HG03457 (cell line): ENCODE results near the gene FOSB.
"Not testable (repeated sequence)": the region's sequence is repeated elsewhere in the genome, so short reads cannot be mapped to it uniquely, and the experiment has no call there.

Source experiments
- ATAC-seq: cut with Tn5 transposase; IDR thresholded peaks from one replicate; pipeline ENCODE4 v1.9.1; 2021; ENCODE audit warnings: moderate number of reproducible peaks; ENCODE audit not compliant: unreplicated experiment

FOSB gene

DNA sequence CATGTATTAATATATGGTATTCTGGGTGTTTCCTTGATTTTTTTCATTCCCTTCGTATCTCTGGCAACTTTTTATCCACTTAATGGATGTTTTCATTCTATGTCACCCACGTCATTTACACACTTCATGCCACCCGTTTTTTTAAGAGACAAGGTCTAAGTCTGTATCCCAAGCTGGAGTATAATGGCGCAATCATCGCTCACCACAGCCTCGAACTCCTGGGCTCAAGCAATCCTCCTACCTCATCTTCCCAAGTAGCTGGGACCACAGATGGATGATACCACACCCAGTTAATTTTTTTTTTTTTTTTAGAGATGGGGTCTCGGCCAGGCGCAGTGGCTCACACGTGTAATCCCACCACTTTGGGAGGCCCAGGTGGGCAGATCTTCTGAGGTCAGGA is 36.1 kb downstream of the FOSB start:
- no peak for ATAC-seq

DNA sequence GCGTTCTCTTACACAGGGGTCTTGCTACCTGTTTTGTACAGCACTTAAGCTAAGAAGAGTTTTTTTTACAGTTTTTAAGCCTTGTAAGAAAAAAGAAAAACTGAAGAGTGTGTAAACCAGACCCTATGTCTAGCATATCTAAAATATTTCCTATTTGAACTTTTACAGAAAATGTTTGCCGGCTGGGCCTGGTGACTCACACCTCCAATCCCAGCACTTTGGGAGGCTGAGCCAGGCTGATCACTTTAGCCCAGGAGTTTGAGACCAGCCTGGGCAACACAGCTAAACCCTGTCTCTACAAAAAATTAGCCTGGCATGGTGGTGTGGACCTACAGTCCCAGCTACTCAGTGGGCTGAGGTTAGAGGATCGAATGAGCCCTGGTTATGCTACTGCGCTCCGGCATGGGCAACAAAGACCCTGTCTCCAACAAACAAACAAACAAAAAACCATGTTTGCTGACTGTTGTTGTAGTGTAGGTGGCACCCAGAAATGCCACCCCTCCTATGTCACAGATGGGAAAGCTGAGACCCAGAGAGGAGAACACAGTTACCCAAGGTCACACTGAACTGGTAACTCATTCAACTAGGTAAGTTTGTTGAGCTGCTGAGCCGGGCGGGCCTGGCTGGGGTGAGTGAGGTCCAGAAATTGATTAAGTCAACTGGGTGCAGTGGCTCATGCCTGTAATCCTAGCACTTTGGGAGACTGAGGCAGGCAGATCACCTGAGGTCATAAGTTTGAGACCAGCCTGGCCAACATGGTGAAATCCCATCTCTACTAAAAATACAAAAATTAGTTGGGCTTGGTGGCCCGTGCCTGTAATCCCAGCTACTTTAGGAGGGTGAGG is 37.6 kb downstream of the FOSB start:
- ATAC-seq = no peak

DNA sequence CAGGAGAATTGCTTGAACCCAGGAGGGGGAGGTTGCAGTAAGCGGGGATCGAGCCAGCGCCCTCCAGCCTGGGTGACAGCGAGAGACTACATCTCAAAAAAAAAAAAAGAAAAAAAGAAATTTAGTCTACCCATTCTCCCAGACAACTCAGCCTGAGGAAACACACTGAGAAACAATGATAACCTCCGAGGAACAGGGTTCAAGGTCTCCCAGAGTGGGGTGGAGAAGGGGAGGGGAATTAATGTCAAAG is 38.1 kb downstream of the FOSB start:
- ATAC-seq = no peak

DNA sequence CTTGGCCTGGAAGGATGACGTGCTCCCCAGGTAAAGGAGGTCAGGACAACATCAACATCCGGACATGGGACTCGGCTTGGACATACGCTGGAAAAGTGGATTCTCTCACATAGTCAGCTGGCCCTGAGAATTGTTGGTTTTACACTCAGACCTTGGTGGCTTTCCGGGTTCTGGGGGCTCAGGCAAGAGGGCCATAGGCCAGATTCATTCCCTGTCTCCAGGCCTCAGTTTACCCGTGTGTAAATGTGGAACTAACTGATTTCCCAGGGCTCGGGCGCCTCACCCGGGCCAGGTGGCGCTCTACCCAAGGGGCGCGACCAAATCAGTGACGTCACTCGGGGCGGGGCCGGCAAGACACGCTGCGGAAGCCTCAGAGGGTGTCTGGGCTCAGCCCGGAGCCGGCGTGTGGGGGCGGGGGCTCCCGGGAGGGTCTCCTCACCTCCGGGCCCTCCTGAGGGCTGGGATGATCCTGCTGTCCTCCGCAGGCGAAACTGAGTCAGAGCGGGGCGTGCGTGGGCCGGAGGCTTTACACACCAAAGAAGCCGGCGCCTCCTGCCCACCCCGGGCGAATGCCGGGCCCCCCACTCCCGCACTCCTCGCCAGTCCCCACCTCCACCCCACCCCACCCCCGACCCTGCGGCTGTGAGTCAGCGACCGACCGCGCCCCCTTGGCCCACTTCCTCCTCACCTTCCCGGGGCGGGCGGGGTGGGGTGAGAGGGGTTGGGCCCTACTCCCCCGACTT is 38.6 kb downstream of the FOSB start:
- no peak for ATAC-seq

DNA sequence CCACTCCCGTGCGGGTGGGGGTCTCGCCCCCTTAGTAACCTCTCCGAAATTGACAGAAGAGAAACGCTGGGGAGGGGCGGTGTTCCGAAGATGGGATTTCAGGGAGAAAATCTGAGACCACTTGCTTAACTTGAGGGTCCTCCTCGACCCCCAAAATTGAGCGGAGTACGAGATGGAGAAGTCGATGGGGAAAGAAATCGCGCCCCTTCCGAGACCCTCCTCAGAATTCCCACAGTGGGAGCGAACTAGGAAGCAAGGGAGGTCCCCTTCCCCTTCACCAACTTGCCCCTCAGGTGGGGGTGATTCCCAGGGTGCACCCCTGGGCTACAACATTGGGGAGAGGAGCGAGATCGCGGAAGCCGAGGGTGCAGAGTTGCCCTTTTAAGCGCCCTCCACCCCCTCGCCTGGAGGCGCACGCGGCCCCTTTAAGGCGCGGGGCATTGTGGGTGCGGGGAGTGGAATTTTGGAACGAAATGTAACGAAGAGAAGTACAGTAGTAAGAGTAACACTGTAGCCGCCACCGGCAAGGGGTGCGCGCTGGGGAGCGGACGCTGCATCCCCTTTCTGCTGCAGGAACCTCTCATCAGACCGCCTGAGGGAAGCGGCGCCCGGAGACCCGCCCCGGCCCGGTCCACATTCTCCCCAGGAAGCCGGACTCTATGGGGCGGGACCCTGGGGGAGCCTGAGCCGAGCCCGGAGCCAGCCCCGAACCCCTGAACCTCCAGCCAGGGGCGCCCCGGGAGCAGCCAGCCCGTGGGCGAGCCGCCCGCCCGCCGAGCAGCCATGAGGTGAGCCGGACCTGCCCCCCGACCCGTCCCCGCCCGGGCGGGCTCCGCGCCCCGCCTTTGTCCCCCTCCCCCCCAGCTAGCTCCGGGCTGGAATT is 39.4 kb downstream of the FOSB start, which contains the start of gene VASP:
Gene VASP (plus strand): TSS at position 491 of the 883 bp plus-strand sequence. CDS start 293 bp downstream, at position 784.
- ATAC-seq = peak; percentile 24

DNA sequence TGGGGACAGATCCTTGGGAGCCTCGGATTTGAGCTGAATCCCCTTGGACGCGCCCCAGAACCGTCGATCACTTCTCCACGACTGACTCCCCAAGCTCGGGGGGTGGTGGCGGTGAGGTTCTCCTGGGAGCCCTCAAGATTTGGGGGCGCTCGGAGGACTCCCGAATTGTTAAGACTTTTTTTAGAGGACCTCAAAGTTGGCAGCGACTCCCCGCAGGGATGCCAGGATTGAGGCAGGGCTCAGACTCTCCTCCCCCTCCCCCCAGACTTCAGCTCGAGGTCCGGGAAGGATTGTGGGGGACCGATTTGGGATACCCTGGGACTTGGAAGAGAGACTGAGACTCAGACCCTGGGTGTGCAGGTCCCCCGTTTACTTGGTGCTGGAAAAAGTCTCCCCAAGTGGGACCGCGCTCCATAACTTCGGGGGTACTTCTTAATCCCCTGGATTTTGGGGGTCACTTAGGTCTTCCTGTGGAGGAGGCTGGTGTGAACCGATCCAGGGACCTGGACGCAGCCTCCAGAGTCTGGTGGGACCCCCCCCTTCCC is 40.1 kb downstream of the FOSB start:
- ATAC-seq = no peak

DNA sequence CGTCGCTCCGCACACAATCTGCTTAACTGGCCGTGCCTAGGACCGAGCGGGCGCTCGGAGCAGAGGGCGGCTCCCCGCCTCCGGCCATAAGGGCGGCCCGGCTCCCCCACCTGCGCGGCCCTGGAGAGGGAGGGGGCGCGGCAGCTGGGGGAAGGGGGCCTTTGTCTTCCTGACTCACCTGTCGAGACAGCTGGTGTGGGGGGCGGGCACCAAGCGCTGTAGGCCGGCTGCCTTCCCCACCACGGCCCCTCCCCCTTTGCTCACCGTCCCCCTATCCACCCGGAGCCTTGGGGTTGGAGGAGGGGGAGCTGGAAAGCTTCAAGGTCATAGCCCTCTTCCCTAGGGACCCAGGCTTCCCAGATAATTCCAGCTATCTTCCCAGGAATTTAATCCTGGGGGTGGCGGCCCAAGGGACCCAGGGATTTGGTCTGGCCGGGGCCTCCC is 40.6 kb downstream of the FOSB start:
- no peak for ATAC-seq

DNA sequence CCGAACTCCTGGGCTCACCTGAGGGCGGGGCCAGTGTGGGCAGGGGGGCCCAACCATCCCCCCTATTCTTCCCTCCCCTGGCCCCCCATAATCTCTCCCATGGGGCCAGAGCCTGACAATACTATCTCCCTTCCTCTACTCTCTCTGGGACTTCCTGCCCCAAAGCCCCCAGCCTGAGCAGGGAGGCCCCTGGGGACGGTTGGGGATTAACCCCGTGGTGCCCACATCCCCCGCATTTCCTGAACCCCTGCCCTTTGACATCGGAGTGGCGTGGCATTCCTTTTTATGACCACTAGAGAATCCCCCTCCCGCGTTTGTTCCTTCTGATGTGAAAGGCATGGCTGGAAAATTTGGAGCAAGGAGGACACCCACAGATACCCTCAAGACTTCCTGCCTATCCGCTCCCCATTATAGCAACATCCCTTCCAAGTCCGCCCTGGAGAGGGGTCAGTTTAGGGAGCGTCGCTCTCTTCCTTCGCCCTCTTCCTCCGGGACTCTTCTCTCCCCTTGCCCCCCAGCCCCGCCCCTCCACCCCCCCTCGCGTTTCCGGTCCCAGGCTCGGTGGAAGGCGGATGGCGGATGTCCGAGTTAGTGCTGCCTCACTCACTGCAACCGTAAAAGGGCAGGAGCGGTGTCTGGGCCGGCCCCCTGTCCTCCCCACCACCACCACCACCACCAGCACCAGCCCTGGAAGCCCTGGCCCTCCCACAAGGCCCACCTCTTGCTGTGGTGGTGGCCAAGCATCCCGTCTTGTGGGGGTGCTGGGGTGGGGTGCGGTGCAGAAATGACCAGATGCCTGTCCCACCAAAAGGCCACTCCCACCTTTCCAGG is 41.3 kb downstream of the FOSB start:
- ATAC-seq = no peak

DNA sequence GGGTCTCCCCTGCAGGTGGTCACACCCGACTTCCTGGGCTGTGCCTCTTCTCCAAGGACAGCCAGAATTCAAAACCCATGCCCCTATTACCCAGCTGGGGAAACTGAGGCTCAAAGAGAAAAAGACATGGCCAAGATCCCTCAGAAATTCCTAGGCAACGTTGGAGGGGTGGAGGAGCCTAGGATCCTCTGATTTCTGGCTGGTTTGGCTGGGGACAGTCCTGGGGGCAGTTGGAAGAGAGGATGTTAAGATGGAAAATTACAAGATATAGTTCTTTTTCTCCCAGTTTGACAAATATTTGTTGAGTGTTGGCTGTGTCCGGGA is 41.9 kb downstream of the FOSB start:
- no peak for ATAC-seq

DNA sequence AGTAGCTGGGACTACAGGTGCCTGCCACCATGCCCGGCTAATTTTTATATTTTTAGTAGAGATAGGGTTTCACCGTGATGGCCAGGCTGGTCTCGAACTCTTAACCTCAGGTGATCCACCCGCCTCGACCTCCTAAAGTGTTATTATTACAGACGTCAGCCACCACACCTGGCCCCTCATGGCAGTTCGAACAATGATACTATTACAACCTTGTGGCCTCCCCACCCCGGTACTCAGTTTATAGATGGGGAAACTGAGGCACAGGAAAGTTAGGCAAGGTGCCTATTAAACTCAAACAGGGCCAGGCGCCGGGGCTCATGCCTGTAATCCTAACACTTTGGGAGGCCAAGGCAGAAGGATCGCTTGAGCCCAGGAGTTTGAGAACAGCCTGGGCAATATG is 42.6 kb downstream of the FOSB start:
- ATAC-seq = not testable (repeated sequence)

DNA sequence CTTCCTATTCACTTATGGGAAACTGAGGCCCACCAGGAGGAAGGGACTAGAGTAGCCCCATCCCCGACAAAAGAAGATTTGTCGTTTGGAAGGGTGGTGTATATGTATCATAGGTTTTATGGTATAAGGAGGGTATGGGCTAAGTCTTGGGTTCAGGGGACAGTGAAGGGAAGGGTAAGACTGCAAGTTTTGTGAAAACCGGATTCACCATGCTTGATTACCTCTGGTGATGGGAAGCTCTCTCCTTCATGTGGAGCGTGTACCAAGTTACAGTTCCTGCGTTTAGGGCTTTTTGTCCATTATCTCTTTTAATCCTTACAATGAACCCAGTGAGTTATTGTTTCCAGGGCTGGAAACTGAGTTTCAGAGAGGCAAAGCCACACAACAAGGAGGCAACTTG is 43.3 kb downstream of the FOSB start:
- no peak for ATAC-seq

DNA sequence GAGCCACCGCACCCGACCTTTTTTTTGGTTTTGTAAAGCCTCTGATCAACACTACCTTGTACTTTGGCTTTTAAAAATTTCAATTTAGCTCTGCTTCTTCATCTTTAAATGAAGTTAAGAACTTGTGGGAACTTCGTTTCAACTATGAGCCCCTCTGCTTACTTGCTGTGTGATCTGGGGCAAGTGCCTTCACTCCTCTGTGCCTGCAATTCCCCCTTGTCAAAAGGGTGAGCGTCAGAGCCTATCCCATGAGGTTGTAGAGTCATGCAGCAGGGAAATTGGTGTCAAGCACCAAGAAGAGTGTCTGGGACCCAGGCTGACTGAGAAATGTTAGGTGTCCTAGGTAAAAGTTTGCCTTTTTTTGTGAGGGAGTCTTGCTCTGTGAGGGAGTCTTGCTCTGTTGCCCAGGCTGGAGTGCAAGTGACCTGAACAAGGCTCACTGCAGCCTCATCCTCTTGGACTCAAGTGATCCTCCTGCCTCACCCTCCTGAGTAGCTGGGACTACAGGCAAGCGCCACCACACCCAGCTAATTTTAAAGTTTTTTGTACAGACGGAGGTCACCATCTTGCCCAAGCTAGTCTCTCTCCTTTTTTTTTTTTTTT is 45.2 kb downstream of the FOSB start:
- no peak for ATAC-seq

DNA sequence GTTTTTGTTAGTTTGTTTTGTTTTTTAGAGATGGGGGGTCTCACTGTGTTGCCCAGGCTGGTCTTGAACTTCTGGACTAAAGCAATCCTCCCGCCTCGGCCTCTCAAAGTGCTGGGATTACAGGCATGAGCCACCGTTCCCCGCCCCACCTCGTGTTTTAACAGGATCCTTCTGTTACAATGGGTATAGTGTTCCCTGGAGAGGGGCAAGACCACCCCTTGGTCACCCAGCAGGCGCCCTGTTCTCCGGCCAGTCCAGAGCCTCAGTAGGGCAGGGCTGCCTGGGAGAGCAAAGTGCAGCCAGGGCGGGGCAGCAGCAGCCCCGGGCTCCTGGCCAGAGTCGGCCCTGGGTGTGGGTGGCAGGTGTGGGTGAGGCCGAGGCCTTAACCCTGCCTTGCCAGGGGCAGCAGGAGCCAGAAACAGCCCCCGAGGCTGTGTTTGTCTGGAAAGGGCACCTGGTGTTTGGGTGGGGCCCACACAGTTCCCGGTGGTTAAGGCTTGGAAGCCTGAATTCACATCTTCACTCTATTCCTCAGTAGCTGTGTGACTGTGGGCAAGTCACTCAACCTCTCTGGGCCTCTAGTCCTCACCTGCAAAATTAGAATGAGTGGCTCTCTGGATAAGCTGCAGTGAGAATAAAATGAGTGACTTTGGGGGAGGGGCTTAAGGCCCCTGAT is 46.7 kb downstream of the FOSB start:
- ATAC-seq = no peak

DNA sequence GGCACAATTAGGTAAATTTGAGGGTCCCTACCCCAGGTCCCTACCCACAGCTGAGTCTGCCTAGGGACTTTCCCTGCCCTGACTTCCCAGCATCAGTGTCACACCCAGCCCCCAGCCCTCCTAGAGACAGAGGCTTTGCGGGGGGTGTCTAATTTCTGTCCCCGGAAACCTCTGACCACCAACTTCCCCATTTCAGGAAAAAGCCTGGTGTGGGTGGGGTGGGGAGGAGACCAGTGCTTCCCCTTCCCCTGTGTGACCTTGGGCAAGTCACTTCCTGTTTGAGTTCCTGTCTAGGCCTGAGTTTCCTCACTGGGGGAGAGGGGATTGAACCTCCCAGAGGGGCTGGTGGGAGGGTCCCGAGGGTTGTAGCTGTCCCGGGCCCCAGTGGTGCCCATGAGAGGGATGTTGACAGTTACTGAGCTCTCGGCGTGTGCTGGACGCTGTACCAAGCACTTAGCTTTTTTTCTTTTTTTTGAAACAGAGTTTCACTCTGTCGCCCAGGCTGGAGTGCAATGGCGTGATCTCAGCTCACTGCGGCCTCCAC is 47.4 kb downstream of the FOSB start:
- no peak for ATAC-seq

DNA sequence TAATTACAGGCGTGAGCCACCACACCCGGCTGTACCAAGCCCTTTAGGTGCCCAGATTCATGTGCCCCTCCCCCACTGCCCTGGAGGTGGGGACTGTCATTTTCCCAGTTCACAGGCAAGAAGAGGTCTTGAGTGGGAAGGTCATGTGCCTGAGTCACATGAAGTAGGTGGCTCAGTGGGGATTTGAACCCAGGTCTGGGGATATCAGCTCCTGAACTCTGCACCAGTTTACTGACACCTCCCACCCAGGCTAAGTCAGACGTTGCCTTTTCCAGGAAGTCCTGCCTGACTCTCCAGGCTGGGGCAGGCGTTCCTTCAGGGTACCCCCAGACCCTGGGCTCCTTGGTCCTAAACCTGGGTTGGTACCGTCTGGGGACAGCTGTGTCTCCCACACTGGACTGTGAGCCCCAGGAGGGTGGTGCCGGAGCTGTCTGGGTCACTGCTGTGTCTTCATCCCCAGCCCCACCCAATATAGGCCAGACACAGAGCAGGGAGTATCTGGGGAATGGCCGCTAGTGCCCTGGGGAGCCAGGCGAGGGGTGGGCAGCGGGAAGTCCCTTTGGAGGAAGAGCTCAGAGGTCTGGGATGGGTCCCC is 48.1 kb downstream of the FOSB start:
- ATAC-seq = no peak

DNA sequence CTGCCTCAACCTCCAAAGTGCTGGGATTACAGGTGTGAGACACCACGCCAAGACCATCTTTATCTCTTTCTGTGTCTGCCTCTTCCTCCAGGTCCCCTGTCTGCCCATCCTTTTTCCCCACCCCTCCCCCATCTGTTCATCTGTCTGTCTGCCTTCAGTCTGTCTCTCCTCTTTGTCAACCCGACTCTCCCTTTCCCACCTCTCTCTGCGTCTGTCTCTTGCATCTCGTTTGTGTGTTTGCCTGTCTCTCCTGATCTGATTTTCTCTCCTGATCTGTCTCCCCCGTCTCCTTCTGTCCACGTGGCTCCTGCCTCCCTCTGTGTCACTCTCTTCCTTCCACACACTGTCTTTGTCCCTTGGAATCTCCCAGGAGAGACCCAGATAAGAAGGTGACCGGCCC is 49.4 kb downstream of the FOSB start:
- ATAC-seq = no peak

DNA sequence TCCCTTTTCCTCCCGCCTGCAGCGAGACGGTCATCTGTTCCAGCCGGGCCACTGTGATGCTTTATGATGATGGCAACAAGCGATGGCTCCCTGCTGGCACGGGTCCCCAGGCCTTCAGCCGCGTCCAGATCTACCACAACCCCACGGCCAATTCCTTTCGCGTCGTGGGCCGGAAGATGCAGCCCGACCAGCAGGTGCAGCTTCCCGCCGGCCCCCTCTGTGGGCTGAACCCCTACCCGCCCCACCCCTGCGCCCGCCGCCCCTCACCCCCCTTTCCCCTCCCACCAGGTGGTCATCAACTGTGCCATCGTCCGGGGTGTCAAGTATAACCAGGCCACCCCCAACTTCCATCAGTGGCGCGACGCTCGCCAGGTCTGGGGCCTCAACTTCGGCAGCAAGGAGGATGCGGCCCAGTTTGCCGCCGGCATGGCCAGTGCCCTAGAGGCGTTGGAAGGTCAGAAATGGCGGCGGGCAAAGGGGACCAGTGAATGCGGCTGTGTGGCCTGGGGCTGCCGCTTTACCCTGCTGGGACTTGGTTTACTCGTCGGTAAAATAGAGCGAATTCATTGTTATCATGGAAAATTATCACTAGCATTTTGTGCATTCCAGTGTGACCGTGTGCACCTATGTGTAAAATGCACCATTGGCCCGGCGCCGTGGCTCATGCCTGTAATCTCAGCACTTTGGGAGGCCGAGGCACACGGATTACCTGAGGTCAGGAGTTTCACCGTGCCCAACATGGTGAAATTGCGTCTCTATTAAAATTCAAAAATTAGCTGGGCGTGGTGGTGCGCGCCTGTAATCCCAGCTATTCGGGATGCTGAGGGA is 50.1 kb downstream of the FOSB start:
- no peak for ATAC-seq

DNA sequence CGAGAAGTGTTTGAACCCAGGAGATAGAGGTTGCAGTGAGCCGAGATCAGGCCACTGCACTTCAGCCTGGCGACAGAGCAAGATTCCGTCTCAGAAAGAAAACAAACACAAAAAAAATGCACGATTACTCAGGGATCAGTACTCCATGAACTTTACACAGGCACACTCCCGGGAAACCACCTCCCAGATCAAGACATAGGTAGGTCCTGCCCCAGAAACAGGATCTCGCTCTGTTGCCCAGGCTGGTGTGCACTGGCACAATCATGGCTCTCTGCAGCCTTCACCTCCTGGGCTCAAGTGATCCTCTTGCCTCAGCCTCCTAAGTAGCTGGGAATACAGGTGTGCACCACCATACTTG is 50.7 kb downstream of the FOSB start:
- no peak for ATAC-seq
